Fibroblast of skin of left quadriceps (primary cell): ENCODE results near the gene NOX4.

Experiments used
- DNase-seq, 2 experiments: peaks; one replicate each; pipeline ENCODE4 v3.0.0-alpha.2; 2013; ENCODE audit warnings: low read depth in 2 of 2

NOX4 gene

DNA sequence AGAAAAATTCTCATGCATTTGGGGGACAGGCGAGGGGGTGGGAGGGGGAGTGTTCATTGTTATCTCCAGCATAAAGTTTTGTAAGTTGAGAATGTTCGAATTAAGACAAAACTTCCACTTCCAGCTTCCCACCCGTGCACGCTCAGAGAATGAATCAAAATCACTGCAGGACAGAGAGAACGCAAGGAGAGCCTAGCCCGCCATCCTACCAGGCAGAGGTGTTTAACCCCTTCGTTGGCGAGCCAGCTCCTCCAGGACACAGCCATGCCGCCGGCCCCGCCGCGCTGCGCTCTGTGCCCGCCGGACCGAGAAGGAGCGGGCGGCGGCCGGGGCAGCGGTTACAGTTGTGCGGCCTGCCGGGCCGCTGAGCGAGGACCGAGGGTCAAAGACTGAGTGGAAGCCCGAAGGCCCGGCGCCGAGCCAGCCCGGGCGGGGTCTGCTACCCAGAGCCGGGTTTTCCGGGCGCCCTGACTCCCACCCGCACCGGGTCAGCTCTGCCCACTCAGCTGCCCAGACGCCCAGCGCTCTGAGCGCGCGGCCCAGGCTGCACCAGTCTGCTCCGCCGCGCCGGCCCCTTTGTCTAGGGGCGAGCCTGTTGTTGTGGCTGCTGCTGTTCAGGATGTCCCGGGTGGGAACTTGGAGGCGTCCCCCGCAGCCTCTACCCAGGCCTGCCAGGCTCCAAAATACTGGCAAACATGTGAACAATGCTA is at the start of gene NOX4:
NOX4 (minus strand) TSS at position 395 of the 710 bp plus-strand sequence; CDS start at position 266, 129 bp downstream.
- peak in 1 of 2 experiments; percentile 8 for DNase-seq

DNA sequence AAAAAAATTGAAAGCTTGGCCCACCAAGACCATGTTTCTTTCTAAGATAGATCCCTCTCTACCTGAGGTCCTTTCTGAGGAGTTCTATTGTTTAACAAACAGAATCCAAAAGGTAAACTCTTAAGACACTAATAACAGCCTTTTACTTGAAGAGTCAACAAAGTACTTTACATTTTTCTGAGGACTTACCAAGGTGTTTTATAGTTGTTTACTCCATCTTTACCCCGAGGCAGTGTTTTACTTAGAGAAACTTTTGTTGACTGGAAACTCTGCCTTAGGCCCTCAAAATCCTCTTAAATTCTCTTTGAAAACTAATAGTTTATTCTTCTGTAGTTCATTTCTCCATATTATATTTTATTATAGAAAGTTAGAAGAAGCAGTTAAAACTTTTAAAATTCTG is 49.7 kb upstream of the NOX4 start:
- DNase-seq, result no peak

- DNase-seq, result no peak
Measured at GRCh38 chr11:89537936-89538335, 46.8 kb upstream of the NOX4 start.

GRCh38 chr11:89536926-89537325 is 45.8 kb upstream of the NOX4 start:
- no peak for DNase-seq

DNA sequence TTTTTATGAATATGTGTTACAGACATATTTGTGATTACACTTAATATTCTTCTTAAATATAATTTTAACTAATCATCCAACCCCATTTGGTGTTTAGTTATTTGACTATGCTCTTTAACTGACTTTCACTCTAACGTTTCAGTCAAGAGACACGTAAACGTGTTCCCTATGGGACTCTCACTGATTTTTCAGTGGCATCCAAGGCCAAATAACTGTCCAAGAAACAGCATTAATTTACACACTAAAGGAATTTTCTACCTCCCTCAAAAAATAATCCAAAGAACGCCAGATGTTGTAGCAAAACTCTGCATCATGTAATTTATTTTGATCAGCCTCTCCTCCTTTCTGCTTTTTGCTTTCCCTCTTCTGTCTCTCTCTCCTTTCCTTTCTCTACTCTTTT is 44.0 kb upstream of the NOX4 start:
- no peak for DNase-seq

- no peak for DNase-seq
Measured at GRCh38 chr11:89529626-89530380, 38.6 kb upstream of the NOX4 start.

DNA sequence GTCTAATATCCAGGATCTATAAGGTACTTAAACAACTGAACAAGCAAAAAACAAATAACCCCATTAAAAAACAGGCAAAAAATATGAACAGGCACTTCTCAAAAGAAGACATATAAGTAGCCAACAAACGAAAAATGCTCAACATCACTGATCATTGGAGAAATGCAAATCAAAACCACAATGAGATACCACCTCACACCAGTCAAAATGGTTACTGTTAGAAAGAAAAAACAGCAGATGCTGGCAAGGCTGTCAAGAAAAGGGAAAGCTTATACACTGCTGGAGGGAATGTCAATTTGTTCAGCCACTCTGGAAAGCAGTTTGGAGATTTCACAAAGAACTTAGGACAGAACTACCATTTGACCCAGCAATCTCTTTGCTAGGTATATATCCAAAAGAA is 30.6 kb upstream of the NOX4 start:
- no peak for DNase-seq

GRCh38 chr11:89521294-89521693 is 30.1 kb upstream of the NOX4 start:
- peak; percentile 20 to 22 for DNase-seq

DNA sequence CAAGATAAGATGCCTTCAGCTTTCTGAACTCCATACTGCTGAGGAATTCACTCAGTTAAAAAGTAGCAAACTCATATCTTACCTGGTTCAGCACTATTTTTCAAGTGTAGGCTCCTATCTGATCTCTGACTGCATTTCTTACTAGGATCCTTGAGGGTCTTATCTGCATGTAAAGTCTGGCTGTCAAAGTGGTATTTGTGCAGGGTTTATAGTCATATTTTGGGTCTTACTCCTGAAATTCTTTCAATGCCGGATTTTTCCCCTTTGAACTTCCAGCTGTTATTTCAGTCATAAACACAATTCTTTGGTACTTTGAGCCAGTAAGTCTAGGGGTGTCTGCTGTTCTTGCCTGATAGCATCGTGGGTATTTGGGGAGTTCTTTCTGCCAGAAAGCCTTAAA is 25.3 kb upstream of the NOX4 start:
- no peak for DNase-seq

DNA sequence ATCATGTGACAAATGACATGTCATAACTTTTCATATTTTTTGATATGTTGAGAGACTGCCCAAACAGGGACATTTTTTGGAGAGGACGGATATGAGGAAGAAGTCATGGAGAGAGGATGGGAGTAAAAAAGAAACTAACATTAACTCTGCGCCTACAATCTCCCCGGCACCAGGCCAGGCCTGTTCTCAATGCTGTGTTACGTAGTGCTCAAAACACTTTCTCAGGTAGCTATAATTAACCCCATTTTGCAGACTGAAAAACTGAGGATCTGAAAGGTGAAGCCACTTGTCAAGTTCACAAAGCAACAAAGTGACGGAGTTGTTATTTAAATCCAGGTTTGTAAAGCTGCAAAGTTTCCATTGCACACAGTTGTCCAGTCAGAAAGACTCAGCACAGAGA is 17.4 kb upstream of the NOX4 start:
- DNase-seq, result no peak

DNA sequence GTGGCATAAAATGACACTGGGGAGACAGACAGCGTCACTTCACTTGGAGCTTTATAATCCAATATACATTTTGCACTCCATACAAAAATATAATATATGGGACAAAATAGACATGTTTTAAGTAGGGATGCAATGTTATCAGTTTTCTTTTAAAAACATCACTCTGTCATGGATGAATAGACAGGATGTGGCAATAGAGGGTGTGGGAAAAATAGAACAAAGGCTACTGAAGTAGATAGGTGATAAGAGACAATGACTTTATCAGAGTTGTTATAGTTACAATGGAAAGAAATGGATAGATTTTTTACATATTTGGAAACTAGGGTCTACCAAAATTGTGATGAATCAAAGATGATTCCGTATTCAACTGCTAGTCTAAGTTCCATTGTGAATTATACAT is 13.1 kb upstream of the NOX4 start:
- DNase-seq, result no peak

DNA sequence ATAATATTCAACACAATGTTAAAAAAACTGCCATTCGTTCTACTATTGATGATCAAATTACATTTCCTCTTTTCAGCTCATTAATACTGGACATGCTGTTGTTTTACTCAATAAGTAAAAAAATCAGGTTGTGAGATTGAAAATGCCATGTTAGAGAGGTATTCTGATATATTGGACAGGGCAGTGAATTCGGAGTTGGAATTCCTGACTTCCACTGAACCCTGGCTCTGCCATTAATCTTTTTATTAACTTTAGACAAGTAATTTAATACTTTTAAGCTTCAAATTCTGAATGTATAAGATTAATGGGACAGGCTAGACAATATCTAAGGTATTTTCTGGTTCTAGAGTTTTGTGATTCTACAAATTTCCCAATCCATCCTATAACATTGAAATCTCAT is 12.2 kb upstream of the NOX4 start:
- no peak for DNase-seq

DNA sequence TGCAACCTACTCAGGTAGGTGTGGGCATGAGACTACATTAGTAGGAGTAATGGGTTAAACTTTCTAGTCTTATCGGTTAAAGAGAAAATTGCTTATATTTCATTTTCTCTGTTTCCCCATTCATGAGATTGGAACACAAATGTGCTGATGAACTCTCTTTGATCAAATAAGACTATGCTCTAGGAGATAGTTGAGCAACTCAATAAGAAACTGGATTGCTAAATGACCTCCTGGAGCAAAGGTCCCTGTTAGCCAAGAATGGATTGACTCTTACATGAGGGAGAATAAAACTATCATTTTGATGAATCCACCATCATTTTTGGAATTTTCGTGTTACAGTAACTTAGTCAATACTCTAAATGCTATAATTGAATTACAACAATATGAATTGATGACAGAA is 11.1 kb upstream of the NOX4 start:
- DNase-seq, result no peak

- DNase-seq, result no peak
Measured at GRCh38 chr11:89500336-89500735, 9.2 kb upstream of the NOX4 start.

DNA sequence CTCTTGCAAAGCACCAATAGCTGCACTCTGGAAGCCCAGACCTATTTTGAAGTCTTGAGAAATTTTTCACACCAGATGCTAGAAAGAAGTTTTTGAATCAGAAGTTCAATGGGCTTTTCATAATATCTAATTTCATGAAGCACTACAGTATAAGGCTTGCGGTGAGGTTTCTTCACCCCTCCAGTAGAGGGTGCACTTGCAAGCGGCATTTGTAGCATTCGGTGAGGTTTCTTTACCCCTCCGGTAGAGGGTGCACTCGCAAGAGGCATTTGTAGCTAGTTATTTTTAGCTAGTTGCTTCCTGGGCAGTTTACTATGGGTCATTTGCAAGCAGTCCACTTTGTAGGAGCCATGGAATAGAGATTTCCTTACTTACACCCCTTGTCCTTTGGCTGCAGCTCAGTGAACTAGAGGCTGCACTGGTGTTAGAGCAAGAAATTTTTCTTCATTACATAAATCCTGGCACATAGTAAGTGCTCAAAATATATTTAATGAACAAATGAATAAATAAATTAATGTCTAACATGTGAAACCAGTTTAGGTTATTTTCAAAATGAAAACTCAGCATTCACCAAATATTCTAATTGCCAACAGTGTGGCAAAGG is 7.8 kb upstream of the NOX4 start:
- DNase-seq, result no peak

GRCh38 chr11:89495951-89496350 is 4.8 kb upstream of the NOX4 start:
- peak; percentile 79 to 82 for DNase-seq

DNA sequence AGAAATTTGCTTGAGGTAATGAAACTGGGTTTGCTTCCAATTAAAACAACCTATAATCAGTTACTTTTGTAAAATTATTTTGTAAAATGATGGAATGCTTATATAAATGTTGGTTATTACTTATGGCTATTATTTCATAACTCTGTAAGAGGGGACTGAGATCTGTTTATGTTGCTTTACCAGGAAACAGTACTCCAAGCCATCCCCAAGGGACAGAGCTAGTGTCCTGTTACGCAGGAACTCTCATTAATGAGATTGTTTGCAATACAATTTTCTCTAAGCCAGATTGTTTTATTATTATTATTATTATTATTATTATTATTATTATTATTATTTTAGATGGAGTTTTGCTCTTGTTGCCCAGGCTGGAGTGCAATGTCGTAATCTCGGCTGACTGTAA is 2.3 kb upstream of the NOX4 start:
- no peak for DNase-seq

- DNase-seq, result no peak
Measured at GRCh38 chr11:89490602-89490980, 584 bp downstream of the NOX4 start.

- DNase-seq, result no peak
Measured at GRCh38 chr11:89489930-89490329, 1.2 kb downstream of the NOX4 start.

GRCh38 chr11:89487016-89487415 is 4.2 kb downstream of the NOX4 start:
- DNase-seq, result no peak

DNA sequence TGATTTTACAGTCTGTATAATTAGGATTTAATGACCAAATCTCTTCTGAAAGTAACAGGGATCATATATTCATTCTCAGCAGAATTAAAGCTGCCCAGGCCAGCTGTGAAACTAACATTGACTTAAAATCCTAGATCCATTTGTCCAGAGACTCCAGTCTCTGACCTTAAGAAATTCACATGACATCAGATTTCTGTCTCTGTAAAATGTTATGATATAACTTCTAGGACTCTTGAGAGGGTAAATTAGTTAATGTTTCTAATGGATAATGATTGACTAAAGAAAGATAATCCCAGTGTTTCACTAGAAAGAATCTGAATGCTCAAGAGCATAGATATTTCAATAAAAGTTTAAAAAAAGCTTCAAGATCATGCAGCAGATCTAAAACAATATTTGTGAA is 6.3 kb downstream of the NOX4 start:
- no peak for DNase-seq

DNA sequence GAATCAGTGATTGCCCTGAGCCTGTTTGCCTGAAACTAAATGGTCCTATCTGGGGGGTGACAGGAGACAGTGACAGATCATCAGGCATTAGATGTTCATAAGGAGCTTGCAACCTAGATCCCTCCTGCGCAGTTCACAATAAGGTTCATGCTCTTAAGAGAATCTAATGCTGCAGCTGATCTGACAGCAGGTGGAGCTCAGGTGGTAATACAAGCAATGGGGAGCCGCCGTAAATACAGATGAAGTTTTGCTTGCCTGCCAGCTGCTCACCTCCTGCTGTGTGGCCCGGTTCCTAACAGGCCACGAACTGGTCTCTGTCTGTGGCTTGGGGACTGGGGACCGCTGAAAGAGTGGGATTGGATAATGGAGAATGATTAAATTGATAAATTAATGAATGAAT is 14.0 kb downstream of the NOX4 start:
- DNase-seq, result no peak

GRCh38 chr11:89463266-89463780 is 27.9 kb downstream of the NOX4 start:
- DNase-seq, result no peak
